ENCODE data around the gene ZYX. TPM values are rescaled to one million over a fixed set of nuclear protein-coding genes. Genes with fewer than 3 reads are reported as not detected.

The ZYX gene
- total RNA-seq, 4 donors from 2014 or later, result 48.2 to 138 (median 62.8) TPM

GRCh38 chr7:143347950-143348349 is 33.2 kb upstream of the ZYX start:
- TF ChIP-seq CTCF (IDR thresholded peaks at IDR 0.05), result no peak
- DNase-seq (ENCODE audit: low spot score) (no peak), ATAC-seq (ENCODE audit: low FRiP score) (no peak)

GRCh38 chr7:143351060-143351459 is 30.1 kb upstream of the ZYX start:
- no peak for ATAC-seq (ENCODE audit: low FRiP score)
- TF ChIP-seq CTCF (IDR thresholded peaks at IDR 0.05), result no peak
- no peak for DNase-seq (ENCODE audit: low spot score)

DNA sequence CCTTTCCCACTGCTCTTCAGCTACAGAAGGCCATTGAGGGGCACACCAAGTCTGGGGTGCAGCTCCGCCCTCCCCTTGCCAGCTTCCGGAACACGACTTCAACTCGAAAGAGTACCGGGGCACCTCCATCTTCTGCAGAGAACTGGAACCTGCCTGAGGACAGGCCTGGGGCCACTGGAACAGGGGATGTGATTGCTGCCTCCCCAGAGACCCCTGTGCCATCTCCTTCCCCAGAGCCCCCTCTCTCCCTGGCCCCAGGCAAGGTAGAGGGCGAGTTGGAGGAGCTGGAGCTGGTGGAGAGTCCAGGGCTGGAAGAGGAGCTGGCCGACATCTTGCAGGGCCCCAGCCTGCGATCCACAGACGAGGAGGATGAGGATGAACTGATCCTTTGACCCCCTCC is 29.6 kb upstream of the ZYX start:
- no peak for ATAC-seq (ENCODE audit: low FRiP score)
- DNase-seq (ENCODE audit: low spot score), result no peak
- TF ChIP-seq CTCF (IDR thresholded peaks at IDR 0.05), result no peak

GRCh38 chr7:143352531-143353002 is 28.6 kb upstream of the ZYX start:
- DNase-seq (ENCODE audit: low spot score) (no peak), ATAC-seq (ENCODE audit: low FRiP score) (no peak)
- no peak for TF ChIP-seq CTCF (IDR thresholded peaks at IDR 0.05)

DNA sequence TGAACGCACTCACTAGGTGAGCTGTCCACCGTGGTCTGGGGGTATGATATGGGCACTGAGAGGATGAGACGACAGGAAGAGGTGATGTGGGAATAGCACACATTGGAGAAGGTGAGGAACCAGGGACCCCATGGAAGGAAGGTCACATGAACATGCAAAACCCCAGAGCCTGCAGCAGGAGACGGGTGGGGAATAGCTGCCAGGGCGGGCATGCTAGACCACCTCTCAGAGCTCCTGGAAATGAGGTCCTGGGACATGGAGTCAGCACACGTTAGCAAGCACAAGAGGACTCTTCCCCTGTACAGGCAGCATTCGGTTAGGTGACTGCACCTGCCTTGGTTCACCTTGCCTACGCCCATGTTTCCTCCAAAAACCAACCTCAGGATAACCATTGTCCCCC is 26.8 kb upstream of the ZYX start:
- ATAC-seq (ENCODE audit: low FRiP score) (no peak), DNase-seq (ENCODE audit: low spot score) (no peak)
- no peak for TF ChIP-seq CTCF (IDR thresholded peaks at IDR 0.05)

DNA sequence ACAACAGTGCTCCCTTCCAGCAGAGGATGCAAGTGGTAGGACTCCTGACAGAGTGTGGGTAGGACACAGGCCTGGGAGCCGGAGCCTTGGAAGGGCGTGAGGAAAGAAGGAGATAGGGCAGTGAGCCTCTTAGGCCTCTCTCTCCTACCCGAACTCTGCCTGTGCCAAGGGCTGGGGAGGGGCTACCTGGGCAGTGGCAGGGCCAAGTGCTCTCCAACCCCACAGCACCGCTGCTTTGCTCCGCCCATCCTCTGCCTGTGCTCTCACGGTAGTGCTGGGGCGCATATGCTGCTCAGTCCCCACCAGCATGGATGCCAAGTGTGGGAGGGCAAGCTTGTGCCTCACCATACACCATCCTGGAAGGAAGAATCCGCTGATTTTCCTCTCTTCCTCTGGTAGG is 26.2 kb upstream of the ZYX start:
- DNase-seq (ENCODE audit: low spot score) (no peak), ATAC-seq (ENCODE audit: low FRiP score) (no peak)
- TF ChIP-seq CTCF (IDR thresholded peaks at IDR 0.05), result no peak

GRCh38 chr7:143355450-143356385 is 25.4 kb upstream of the ZYX start:
- no peak for TF ChIP-seq CTCF (IDR thresholded peaks at IDR 0.05)
- DNase-seq (ENCODE audit: low spot score), result no peak
- ATAC-seq (ENCODE audit: low FRiP score), result no peak

Measured in omental fat pad (tissue), 4 donors.